Hematopoietic multipotent progenitor cell (in vitro differentiated cells): ENCODE measurements around the gene IKZF1. TPM values are rescaled to one million over a fixed set of nuclear protein-coding genes. Genes with fewer than 3 reads are reported as not detected.

Experiments
- DNase-seq, 3 donors: peaks; one replicate each; pipeline ENCODE4 v3.0.0-alpha.2; 2011 to 2015; ENCODE audit warnings: low read depth in 2 of 3, low spot score in 2 of 3
- total RNA-seq: library from RNA; depleted of rRNA; stranded (reverse); fragments of >200 nt; gene quantifications from one replicate; pipeline ENCODE4 v1.2.3, GENCODE V29; 2012

The IKZF1 gene
- total RNA-seq, 1 donor: 183 TPM

DNA sequence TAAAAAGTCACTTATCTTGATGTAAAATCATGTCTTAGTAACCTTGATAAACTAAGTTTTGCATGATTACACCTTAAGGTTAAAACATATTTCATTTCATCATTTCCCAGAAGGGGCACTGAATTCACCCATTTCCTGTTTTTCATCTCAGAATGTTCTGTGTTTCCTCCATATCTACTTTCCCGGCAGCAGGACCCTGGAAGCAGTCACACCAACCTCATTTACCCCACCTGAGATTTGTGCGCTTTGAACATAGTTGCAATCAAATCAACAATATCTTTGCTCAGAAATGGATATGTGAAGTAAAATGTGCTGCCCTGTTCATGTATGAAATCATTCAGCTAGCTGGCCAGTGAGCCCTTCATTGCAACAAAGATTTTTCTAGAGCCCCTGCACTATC lies 46.8 kb downstream of the IKZF1 start:
- DNase-seq: no peak

DNA sequence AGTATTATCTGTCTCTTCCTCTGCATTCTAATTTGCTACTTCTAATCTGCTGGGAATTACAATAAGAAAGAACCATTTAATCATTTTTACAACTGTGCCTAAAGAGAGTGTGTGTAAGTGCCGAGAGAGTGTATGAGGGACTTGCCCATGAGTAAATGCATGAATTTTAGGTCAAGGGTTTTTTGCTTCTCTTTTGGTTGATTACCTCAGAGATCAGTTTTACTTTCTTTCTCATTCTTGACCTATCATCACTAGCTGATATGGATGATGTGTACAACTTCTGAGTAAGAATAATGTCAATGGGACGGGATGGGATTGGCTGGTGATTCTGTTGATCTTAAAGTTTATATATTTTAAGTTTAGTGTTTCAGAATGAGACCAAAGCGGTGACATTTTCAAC lies 47.8 kb downstream of the IKZF1 start:
- DNase-seq: no peak

DNA sequence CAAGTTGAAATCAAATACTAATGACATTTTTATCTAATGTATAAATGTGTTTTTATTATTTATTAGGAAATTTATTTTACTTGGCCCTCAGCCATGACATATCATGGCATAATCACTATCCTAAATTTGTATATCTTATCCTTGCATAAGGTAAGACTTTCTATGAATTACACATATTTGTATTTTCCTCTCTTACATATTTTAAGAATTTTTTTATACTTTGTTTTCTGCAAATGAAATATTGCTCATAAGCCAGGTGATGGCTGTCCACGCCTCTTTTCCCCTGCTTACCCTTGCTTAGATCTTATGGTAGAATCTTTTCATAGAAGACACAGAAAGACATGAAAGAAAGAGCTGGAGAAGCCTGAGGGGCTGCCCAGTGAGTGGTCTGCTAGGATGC lies 48.2 kb downstream of the IKZF1 start:
- no peak for DNase-seq

GRCh38 chr7:50353201-50353600 lies 48.7 kb downstream of the IKZF1 start:
- DNase-seq: no peak

GRCh38 chr7:50353894-50354595 lies 49.5 kb downstream of the IKZF1 start:
- DNase-seq: no peak

DNA sequence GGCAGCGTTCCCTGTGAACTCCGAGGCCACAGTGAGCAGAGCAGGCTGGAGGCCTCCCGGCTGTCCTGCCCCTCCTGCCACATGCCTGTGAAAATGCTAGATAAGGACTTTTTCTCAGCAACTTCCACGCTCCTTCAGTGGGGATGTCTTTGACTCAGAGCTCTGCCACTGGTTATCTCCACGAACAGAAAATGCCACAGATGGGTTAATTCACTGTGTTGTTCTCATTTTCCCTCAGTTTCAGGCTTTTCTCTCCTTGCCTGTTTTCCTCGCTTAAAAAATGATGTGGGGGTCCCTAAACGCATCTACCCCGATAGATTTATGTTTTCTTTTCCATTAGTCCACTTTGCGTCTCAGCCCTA lies 51.3 kb downstream of the IKZF1 start:
- peak in 2 of 3 donors; percentile 46 to 56 for DNase-seq

DNA sequence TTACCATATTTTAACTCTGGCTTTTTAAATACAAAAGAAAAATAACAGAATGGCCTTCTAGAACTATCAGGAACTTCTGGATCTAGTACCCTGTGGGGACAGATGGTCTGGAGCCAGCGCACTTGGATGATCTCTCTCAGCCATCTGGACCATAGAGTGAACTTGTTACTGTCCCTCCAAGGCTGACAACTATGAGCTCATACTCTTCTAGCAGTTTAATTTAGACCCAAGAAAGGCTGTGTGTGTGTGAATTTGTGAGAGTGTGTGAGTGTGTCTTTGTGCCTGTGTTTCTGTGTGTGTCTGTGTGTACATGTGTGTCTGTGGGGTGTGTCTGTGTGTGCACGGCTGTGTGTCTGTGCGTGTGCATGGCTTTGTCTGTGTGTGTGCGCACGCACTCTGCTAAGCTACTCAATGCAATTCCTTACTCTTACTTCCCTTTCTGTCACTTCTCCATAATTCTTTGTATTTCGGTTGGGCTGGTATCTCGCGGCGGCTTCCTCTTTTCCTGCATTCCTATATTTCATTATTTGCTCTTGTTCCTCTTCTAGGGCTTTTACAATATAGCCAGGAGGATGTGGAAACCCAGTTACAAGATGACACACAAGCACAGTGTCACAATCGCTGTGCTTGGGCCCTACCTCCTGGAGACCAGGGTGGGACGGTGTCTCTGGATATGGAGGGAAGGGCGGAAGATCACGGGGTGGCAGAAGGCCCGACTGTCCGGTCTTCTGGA lies 51.9 kb downstream of the IKZF1 start:
- peak in 2 of 3 donors; percentile 68 to 75 for DNase-seq

GRCh38 chr7:50356945-50357268 lies 52.4 kb downstream of the IKZF1 start:
- no peak for DNase-seq

DNA sequence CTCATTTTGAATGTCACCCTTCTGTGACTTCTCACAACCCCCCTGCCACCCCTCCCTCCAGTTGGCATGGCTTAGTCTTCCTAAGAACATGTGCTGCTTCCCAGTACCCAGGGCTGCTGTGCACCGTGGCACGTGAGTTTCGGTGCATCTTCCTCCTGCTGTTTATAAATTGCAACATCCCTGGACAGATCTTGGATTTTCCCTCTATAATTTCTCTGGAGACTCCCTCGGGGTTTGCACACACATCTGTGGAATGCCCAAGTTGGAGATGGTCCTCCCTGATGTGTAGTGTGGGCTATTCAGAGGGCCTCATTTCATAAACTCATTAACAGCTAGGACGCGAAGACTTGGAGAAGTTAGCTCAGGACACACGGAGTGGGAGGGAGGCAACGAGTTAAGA lies 52.9 kb downstream of the IKZF1 start:
- DNase-seq: no peak

GRCh38 chr7:50358041-50358705 lies 53.7 kb downstream of the IKZF1 start:
- no peak for DNase-seq

GRCh38 chr7:50358779-50359178 lies 54.3 kb downstream of the IKZF1 start:
- DNase-seq: no peak

GRCh38 chr7:50359258-50359994 lies 54.9 kb downstream of the IKZF1 start:
- no peak for DNase-seq

- peak in 1 of 3 donors; percentile 72 for DNase-seq
Observed at GRCh38 chr7:50359995-50360925, 55.7 kb downstream of the IKZF1 start.

DNA sequence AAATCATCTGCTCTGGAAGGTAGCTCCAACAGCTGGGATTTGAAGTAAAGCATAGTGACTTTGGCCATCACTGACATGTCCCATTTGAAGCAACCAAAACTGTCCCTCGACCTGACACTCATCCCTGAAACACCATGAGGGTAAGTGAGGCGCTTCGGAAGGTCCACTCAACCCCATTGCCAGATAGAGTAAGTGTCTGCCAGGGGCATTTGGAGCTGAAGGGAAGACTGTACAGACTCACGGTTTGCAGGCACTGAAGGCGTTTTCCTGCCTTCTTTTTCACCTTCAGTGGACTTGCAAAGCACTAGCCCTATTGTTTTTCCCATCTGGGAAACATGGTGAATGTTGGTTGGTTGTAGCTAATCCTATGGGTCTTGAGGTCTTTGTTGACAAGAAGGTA lies 57.6 kb downstream of the IKZF1 start:
- DNase-seq: no peak

- peak in 2 of 3 donors; percentile 66 to 95 for DNase-seq
Observed at GRCh38 chr7:50362712-50363282, 58.3 kb downstream of the IKZF1 start.

- no peak for DNase-seq
Observed at GRCh38 chr7:50363327-50364060, 59.0 kb downstream of the IKZF1 start.

- DNase-seq: no peak
Observed at GRCh38 chr7:50364645-50365044, 60.1 kb downstream of the IKZF1 start.

GRCh38 chr7:50366311-50366710 lies 61.8 kb downstream of the IKZF1 start:
- no peak for DNase-seq

GRCh38 chr7:50367100-50367499 lies 62.6 kb downstream of the IKZF1 start:
- no peak for DNase-seq
